H1 (cell line): Measurements from ENCODE around the gene CELA1.

Source experiments
- ATF3 ChIP-seq: IDR thresholded peaks from 2 replicates; pipeline ENCODE4 v1.6.1; 2011; ENCODE audit warnings: low read depth, mild to moderate bottlenecking, low read length; ENCODE audit not compliant: insufficient read depth
- BRCA1 ChIP-seq: IDR thresholded peaks from 2 replicates; pipeline ENCODE4 v1.6.1; 2012; ENCODE audit warnings: low read depth, low read length, improper control_type of control experiment
- CBX8 ChIP-seq: fragments of 300-800, 300-1000 bp; sonication (generic); IDR thresholded peaks from 2 replicates; pipeline ENCODE4 v1.7.1; 2016; ENCODE audit warnings: low read depth, low read length, borderline replicate concordance
- CTCF ChIP-seq, 3 experiments: IDR thresholded peaks; 1 replicate in 2 of 3; 2 replicates in 1 of 3; pipeline versions ENCODE4 v1.5.1 to v1.6.1; 2011; ENCODE audit warnings: low read length in 3 of 3, mild to moderate bottlenecking in 3 of 3, inconsistent platforms in 2 of 3, low read depth in 1 of 3, moderate library complexity in 1 of 3; ENCODE audit not compliant: insufficient read depth in 1 of 3; ENCODE audit errors: control extremely low read depth in 1 of 3
- EZH2 ChIP-seq: fragments of 200-600 bp; sonication (generic); IDR thresholded peaks from 2 replicates; pipeline ENCODE4 v1.7.1; 2012; ENCODE audit warnings: low read depth, mild to moderate bottlenecking, moderate library complexity, low read length, inconsistent platforms; ENCODE audit not compliant: severe bottlenecking
- JUN ChIP-seq: IDR thresholded peaks from 2 replicates; pipeline ENCODE4 v1.6.1; 2011; ENCODE audit warnings: low read depth, mild to moderate bottlenecking, improper control_type of control experiment, low read length
- MAFK ChIP-seq: IDR thresholded peaks from 2 replicates; pipeline ENCODE4 v1.6.1; 2012; ENCODE audit warnings: low read depth, mild to moderate bottlenecking, improper control_type of control experiment, low read length
- POLR2A ChIP-seq, 2 experiments: IDR thresholded peaks; 1 replicate in 1 of 2; 2 replicates in 1 of 2; pipeline ENCODE4 v1.6.1; 2011; ENCODE audit warnings: low read depth in 2 of 2, low read length in 2 of 2, mild to moderate bottlenecking in 2 of 2; ENCODE audit errors: control extremely low read depth in 1 of 2
- SIN3A ChIP-seq, 2 experiments: IDR thresholded peaks in 1 of 2; conservative IDR thresholded peaks in 1 of 2; 2 replicates each; pipeline ENCODE4 v1.6.1; 2011 to 2012; ENCODE audit warnings: low read length in 2 of 2, improper control_type of control experiment in 1 of 2, low read depth in 1 of 2, mild to moderate bottlenecking in 1 of 2
- TAF1 ChIP-seq: IDR thresholded peaks from 2 replicates; pipeline ENCODE4 v1.6.1; 2011; ENCODE audit warnings: mild to moderate bottlenecking, low read depth, low read length
- USF2 ChIP-seq: IDR thresholded peaks from 2 replicates; pipeline ENCODE4 v1.6.1; 2011; ENCODE audit warnings: low read length, improper control_type of control experiment
- ZNF274 ChIP-seq: IDR thresholded peaks from 2 replicates; pipeline ENCODE4 v1.7.0; 2012; ENCODE audit warnings: low read length, borderline replicate concordance; ENCODE audit errors: extremely low read depth

GRCh38 chr12:51388069-51388799, 41.8 kb upstream of the CELA1 start:
- TF ChIP-seq ATF3: no peak
- TF ChIP-seq MAFK: no peak
- no peak for TF ChIP-seq EZH2
- no peak for TF ChIP-seq CTCF (IDR thresholded peaks at IDR 0.05; ENCODE audit: control extremely low read depth in 1 of 3, insufficient read depth in 1 of 3, low read depth in 1 of 3, low read length in 3 of 3)
- TF ChIP-seq TAF1: no peak
- TF ChIP-seq USF2: no peak
- no peak for TF ChIP-seq CBX8
- no peak for TF ChIP-seq POLR2A (IDR thresholded peaks at IDR 0.05; ENCODE audit: control extremely low read depth in 1 of 2, low read depth in 2 of 2, low read length in 2 of 2)
- no peak for TF ChIP-seq BRCA1
- no peak for TF ChIP-seq ZNF274
- TF ChIP-seq SIN3A (conservative IDR thresholded peaks at IDR 0.05 in 1 of 2, IDR thresholded peaks at IDR 0.05 in 1 of 2; ENCODE audit: low read depth in 1 of 2, low read length in 2 of 2): no peak
- TF ChIP-seq JUN: no peak
